Stomach (tissue), 4 donors: Measurements from ENCODE around the gene CCNJ.

Experiments used
- POLR2A ChIP-seq, 4 donors: fragments of 450-650 bp; IDR thresholded peaks; one replicate each; pipeline ENCODE4 v1.6.1; 2016; ENCODE audit warnings: antibody characterized with exemption in 4 of 4, control low read depth in 2 of 4, mild to moderate bottlenecking in 1 of 4, moderate library complexity in 1 of 4
- TF ChIP-seq, protein P1 (sequence below), 7 experiments: fragments of 450-650 bp in 4 of 7; fragments of 200-600 bp in 3 of 7; sonication (generic) in 3 of 7; IDR thresholded peaks; one replicate each; pipeline ENCODE4 v1.5.1; 2016 to 2019; ENCODE audit warnings: antibody characterized with exemption in 7 of 7, control low read depth in 2 of 7, mild to moderate bottlenecking in 1 of 7

DNA sequence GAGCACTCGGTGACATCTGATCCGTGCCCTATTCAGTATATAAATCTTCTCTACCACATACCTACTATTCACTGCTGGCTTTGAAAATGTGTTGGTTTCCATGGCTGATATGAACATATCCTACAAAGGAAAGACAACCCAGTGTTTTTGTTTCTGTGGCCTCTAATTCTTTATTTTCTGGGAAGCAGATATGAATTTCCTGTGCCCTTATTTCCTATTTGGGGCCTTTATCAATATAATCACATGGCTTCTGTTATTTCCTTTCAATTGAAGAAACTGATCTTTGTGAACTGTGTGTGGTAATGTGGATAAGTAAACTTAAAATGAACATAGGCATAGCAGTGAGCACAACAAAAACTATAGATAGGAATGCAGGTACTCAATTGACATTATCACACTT is 10.6 kb downstream of the CCNJ start:
- TF ChIP-seq, protein P1, sequence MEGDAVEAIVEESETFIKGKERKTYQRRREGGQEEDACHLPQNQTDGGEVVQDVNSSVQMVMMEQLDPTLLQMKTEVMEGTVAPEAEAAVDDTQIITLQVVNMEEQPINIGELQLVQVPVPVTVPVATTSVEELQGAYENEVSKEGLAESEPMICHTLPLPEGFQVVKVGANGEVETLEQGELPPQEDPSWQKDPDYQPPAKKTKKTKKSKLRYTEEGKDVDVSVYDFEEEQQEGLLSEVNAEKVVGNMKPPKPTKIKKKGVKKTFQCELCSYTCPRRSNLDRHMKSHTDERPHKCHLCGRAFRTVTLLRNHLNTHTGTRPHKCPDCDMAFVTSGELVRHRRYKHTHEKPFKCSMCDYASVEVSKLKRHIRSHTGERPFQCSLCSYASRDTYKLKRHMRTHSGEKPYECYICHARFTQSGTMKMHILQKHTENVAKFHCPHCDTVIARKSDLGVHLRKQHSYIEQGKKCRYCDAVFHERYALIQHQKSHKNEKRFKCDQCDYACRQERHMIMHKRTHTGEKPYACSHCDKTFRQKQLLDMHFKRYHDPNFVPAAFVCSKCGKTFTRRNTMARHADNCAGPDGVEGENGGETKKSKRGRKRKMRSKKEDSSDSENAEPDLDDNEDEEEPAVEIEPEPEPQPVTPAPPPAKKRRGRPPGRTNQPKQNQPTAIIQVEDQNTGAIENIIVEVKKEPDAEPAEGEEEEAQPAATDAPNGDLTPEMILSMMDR (IDR thresholded peaks at IDR 0.05), result no peak
- no peak for TF ChIP-seq POLR2A (IDR thresholded peaks at IDR 0.05)
